ENCODE results near the gene ZBTB7C. TPM values are rescaled to one million over a fixed set of nuclear protein-coding genes. Genes with fewer than 3 reads are reported as not detected.

The ZBTB7C gene
- total RNA-seq, 1 donor from 2014 or later: under 0.01 TPM

GRCh38 chr18:47978141-47978540 is 431.0 kb downstream of the ZBTB7C start:
- no peak for DNase-seq (ENCODE audit: low read depth in 2 of 2)

Other genes starting within 250 kb of the ZBTB7C start
- 12.4 and 18.1 TPM in 2 replicates for gene CTIF, start 129.6 kb upstream of the ZBTB7C start, total RNA-seq

Data from lung microvascular endothelial cell (primary cell).